ENCODE data around the gene ARL4A. TPM values are rescaled to one million over a fixed set of nuclear protein-coding genes. Genes with fewer than 3 reads are reported as not detected.

Gene ARL4A
- total and polyA plus RNA-seq, 10 of the 15 experiments (the other 5 are each of a cell fraction or from before 2014, with no cell fraction given): 0.35 to 4.6 (median 2.7) TPM

DNA sequence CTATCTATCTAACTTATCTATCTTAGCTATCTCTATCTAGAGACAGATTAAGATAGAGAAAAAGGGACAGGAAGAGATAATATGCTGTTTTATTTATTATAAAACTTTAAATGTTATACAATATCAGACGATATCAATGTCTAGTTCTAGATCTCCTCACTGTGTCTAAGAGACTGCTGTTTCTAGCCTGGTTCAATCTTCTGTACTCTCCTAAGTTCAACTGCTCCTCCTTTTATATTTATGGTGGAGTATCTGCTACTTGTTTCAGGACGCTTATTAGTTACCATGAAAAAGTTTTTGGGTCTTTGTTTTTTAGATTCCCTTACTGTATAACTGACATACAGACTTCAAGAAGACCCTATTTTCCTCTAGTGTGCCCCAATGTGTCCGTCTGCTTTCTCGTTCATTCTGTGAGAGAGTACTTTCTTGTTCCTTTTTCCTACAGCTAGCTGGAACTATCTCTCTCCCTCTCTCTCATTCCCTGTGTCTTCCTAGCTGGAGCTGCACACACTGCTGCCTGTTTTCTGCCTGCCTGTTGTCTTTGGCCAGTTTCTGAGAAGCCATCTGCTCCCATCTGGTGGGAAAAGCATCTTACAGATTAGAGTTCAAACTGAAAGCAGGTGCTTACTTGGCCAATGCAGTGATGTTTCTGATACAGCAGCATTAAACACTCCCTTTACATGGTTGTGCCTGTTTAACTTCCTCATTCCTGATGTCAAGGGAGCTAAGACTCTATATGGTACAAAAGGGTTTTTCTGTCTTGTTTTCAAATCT is 49.4 kb upstream of the ARL4A start:
- H2AFZ ChIP-seq (ENCODE audit: control insufficient read depth, low read depth, low read length): peak overlapping the region; percentile 69
- H3K9me3 ChIP-seq (replicated peaks; ENCODE audit: control insufficient read depth, insufficient read depth, low read length): no peaks in the 10 kb centered on the region
- ChIA-PET CTCF (interaction anchor here (1.2 to 2.0 kb wide), 10 partner anchors 9 to 1105 kb away, joined by 3 to 16 read pairs (median 4); no protein-coding TSS in a partner anchor), RAD21 (ENCODE audit: unreplicated experiment) (interaction anchor here (1.0 to 1.3 kb wide), 4 partner anchors 9 to 1105 kb away, joined by 3 to 4 read pairs (median 3); no protein-coding TSS in a partner anchor), POLR2A (no interaction called here), SMC1A (ENCODE audit: uncharacterized antibody, unreplicated experiment) (interaction anchor here (0.8 to 2.0 kb wide), 5 partner anchors 114 to 628 kb away, joined by 3 to 5 read pairs (median 3); no protein-coding TSS in a partner anchor)
- no peak overlapping the region for H3K4me3 ChIP-seq
- peak; percentile 55 for ATAC-seq
- H3K9ac ChIP-seq (ENCODE audit: control insufficient read depth, insufficient read depth, low read length): no peak overlapping the region
- no peaks in the 10 kb centered on the region for H3K27me3 ChIP-seq (replicated peaks in 1 of 2; ENCODE audit: control insufficient read depth in 2 of 2, insufficient read depth in 2 of 2, low read length in 1 of 2)
- H4K20me1 ChIP-seq (ENCODE audit: control insufficient read depth, insufficient read depth): no peaks in the 10 kb centered on the region
- BruUV-seq (replicated peaks): no TSS peak
- H3K4me2 ChIP-seq (ENCODE audit: control insufficient read depth, insufficient read depth): peak overlapping the region; percentile 57
- no peaks in the 10 kb centered on the region for H3K4me1 ChIP-seq (ENCODE audit: control insufficient read depth, insufficient read depth, low read length)
- intact Hi-C loops (cut with micrococcal nuclease; ENCODE audit: unreplicated experiment): loop anchor here (5.0 kb wide), 2 partner anchors 49 to 1089 kb away; partner anchors contain the start of gene ARL4A
- DNase-seq (ENCODE audit: low read depth, low spot score): no peak
- H3K79me2 ChIP-seq (ENCODE audit: control insufficient read depth, insufficient read depth, low read length): no peaks in the 10 kb centered on the region
- no peak for TF ChIP-seq LARP7 (IDR thresholded peaks at IDR 0.05)
- no peak for TF ChIP-seq NKRF (conservative IDR thresholded peaks at IDR 0.05)
- TF ChIP-seq CBX5 (IDR thresholded peaks at IDR 0.05; ENCODE audit: low read depth): no peak
- TF ChIP-seq CHD4 (IDR thresholded peaks at IDR 0.05): no peak
- TF ChIP-seq ZBTB11 (CRISPR knock-in tag; IDR thresholded peaks at IDR 0.05): no peak
- no peak for TF ChIP-seq RBBP5 (conservative IDR thresholded peaks at IDR 0.05)
- TF ChIP-seq NRF1 (conservative IDR thresholded peaks at IDR 0.05; ENCODE audit: low read depth, low read length): no peak
- no peak for TF ChIP-seq IKZF2 (IDR thresholded peaks at IDR 0.05)
- TF ChIP-seq, protein P1, sequence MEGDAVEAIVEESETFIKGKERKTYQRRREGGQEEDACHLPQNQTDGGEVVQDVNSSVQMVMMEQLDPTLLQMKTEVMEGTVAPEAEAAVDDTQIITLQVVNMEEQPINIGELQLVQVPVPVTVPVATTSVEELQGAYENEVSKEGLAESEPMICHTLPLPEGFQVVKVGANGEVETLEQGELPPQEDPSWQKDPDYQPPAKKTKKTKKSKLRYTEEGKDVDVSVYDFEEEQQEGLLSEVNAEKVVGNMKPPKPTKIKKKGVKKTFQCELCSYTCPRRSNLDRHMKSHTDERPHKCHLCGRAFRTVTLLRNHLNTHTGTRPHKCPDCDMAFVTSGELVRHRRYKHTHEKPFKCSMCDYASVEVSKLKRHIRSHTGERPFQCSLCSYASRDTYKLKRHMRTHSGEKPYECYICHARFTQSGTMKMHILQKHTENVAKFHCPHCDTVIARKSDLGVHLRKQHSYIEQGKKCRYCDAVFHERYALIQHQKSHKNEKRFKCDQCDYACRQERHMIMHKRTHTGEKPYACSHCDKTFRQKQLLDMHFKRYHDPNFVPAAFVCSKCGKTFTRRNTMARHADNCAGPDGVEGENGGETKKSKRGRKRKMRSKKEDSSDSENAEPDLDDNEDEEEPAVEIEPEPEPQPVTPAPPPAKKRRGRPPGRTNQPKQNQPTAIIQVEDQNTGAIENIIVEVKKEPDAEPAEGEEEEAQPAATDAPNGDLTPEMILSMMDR (IDR thresholded peaks at IDR 0.05 in 2 of 3, conservative IDR thresholded peaks at IDR 0.05 in 1 of 3; ENCODE audit: control insufficient read depth in 2 of 3, extremely low read depth in 1 of 3, insufficient read depth in 1 of 3, low read depth in 3 of 3, low read length in 3 of 3): no peak
- TF ChIP-seq CHD2 (IDR thresholded peaks at IDR 0.05; ENCODE audit: borderline replicate concordance, low read depth, low read length): no peak
- no peak for TF ChIP-seq NR2C1 (IDR thresholded peaks at IDR 0.05)
- no peak for TF ChIP-seq BCLAF1 (IDR thresholded peaks at IDR 0.05)
- H3K27ac ChIP-seq (ENCODE audit: control insufficient read depth, insufficient read depth): no peak overlapping the region
- no peak for FAIRE-seq
- WGBS (ENCODE audit: insufficient coverage, insufficient replicate concordance, low lambda C conversion rate, missing lambda C conversion rate): 13% methylated on average over 4 of the region's 4 CpGs
- H3K36me3 ChIP-seq (ENCODE audit: control insufficient read depth in 2 of 2, insufficient read depth in 2 of 2, low read length in 1 of 2): no peaks in the 10 kb centered on the region
- in situ Hi-C loops (cut with MboI): no loop called here
